ENCODE data around the gene KCTD17.

DNA sequence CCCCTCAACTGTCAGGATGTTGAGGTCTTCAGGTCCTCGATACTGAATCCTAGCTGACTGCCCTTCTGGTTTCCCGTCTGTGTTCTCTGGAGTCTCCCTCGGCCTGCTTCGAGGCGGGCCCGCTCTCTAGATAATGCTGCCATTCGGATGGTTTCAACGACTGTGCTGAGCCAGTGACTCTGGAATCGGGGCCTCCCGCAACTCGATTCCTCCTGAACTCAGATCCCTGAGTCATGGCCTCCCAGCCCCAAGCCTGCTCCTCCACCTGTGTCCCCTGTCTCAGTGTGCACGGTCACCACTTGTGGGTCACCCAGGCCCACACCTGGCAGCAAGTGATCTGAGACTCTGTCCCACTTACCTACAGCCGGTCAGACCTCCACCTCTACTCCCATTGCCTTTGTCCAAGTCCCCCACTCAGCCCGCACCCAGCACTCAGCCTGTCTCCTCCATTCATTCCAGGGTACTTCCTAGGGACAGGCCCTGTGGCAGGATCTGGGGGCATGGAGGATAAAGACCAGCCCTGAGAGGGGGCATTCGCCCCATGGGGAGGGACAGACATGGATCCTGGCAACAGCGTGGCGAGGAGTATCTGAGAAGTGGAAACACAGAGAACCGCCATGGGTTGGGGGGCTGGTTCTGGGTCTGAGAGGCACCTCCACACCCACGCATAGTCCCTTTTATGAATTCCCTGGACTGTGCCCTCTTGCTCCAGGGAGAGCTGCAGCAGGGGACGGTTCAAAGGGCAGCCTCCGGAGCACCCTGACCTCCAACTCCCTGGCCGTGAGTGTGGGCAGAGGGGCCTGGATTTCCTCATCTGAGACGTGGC lies 17.7 kb upstream of the KCTD17 start:
- TF ChIP-seq CTCF (IDR thresholded peaks at IDR 0.05 in 8 of 11, conservative IDR thresholded peaks at IDR 0.05 in 3 of 11) (no peak), POLR2A (IDR thresholded peaks at IDR 0.05) (no peak), POLR2AphosphoS5 (IDR thresholded peaks at IDR 0.05) (no peak)
